ENCODE results near the gene SLC25A43. TPM values are rescaled to one million over a fixed set of nuclear protein-coding genes. Genes with fewer than 3 reads are reported as not detected.

Gene SLC25A43
- total RNA-seq, 3 donors from 2014 or later, result 3.9 to 6.3 (median 4.7) TPM

- DNase-seq (no peak), ATAC-seq (no peak)
- no peaks in the 10 kb centered on the region for H3K36me3 Mint-ChIP-seq (ENCODE audit: insufficient read depth)
- H3K4me1 Mint-ChIP-seq (ENCODE audit: low read depth), result no peaks in the 10 kb centered on the region
- H3K27me3 Mint-ChIP-seq (ENCODE audit: low read depth), result no peaks in the 10 kb centered on the region
- H3K4me3 Mint-ChIP-seq, result no peak overlapping the region
- no peaks in the 10 kb centered on the region for H3K9me3 Mint-ChIP-seq
These were observed 9.2 kb upstream of the SLC25A43 start for GRCh38 chrX:119389871-119390501.

GRCh38 chrX:119391279-119391678 lies 7.9 kb upstream of the SLC25A43 start:
- DNase-seq (no peak), ATAC-seq (no peak)
- Mint-ChIP-seq H3K27me3 (ENCODE audit: low read depth) (no peaks in the 10 kb centered on the region), H3K4me1 (ENCODE audit: low read depth) (no peaks in the 10 kb centered on the region), H3K9me3 (no peaks in the 10 kb centered on the region), H3K4me3 (no peak overlapping the region), H3K36me3 (ENCODE audit: insufficient read depth) (no peaks in the 10 kb centered on the region)

GRCh38 chrX:119393144-119393543 lies 6.0 kb upstream of the SLC25A43 start:
- Mint-ChIP-seq H3K4me1 (ENCODE audit: low read depth) (peaks cover 2% of the 10 kb centered on the region), H3K27me3 (ENCODE audit: low read depth) (no peaks in the 10 kb centered on the region), H3K4me3 (no peak overlapping the region), H3K9me3 (no peaks in the 10 kb centered on the region), H3K36me3 (ENCODE audit: insufficient read depth) (no peaks in the 10 kb centered on the region)
- DNase-seq (no peak), ATAC-seq (no peak)

- ATAC-seq (no peak), DNase-seq (no peak)
- Mint-ChIP-seq H3K4me1 (ENCODE audit: low read depth) (peaks cover 23% of the 10 kb centered on the region), H3K9me3 (no peaks in the 10 kb centered on the region), H3K36me3 (ENCODE audit: insufficient read depth) (no peaks in the 10 kb centered on the region), H3K4me3 (peak overlapping the region; percentile 81), H3K27me3 (ENCODE audit: low read depth) (no peaks in the 10 kb centered on the region)
These were observed 556 bp upstream of the SLC25A43 start for GRCh38 chrX:119398587-119398973.

GRCh38 chrX:119399772-119400101 lies 601 bp downstream of the SLC25A43 start:
- no peaks in the 10 kb centered on the region for H3K36me3 Mint-ChIP-seq (ENCODE audit: insufficient read depth)
- no peaks in the 10 kb centered on the region for H3K27me3 Mint-ChIP-seq (ENCODE audit: low read depth)
- ATAC-seq (no peak), DNase-seq (no peak)
- H3K9me3 Mint-ChIP-seq, result no peaks in the 10 kb centered on the region
- H3K4me3 Mint-ChIP-seq, result peak overlapping the region; percentile 69
- peaks cover 23% of the 10 kb centered on the region for H3K4me1 Mint-ChIP-seq (ENCODE audit: low read depth)

- Mint-ChIP-seq H3K4me3 (no peak overlapping the region), H3K4me1 (ENCODE audit: low read depth) (peaks cover 23% of the 10 kb centered on the region), H3K27me3 (ENCODE audit: low read depth) (no peaks in the 10 kb centered on the region), H3K36me3 (ENCODE audit: insufficient read depth) (no peaks in the 10 kb centered on the region), H3K9me3 (no peaks in the 10 kb centered on the region)
- ATAC-seq (no peak), DNase-seq (no peak)
These were observed 2.4 kb downstream of the SLC25A43 start for GRCh38 chrX:119401569-119401968.

- no peaks in the 10 kb centered on the region for H3K9me3 Mint-ChIP-seq
- ATAC-seq, result no peak
- H3K4me3 Mint-ChIP-seq, result no peak overlapping the region
- peaks cover 23% of the 10 kb centered on the region for H3K4me1 Mint-ChIP-seq (ENCODE audit: low read depth)
- H3K27me3 Mint-ChIP-seq (ENCODE audit: low read depth), result no peaks in the 10 kb centered on the region
- H3K36me3 Mint-ChIP-seq (ENCODE audit: insufficient read depth), result peaks cover under 1% of the 10 kb centered on the region
- no peak for DNase-seq
These were observed 3.5 kb downstream of the SLC25A43 start for GRCh38 chrX:119402588-119402987.

GRCh38 chrX:119406776-119407175 lies 7.6 kb downstream of the SLC25A43 start:
- H3K4me1 Mint-ChIP-seq (ENCODE audit: low read depth), result no peaks in the 10 kb centered on the region

GRCh38 chrX:119407681-119408080 lies 8.5 kb downstream of the SLC25A43 start:
- no peaks in the 10 kb centered on the region for H3K27me3 Mint-ChIP-seq (ENCODE audit: low read depth)
- H3K4me3 Mint-ChIP-seq, result no peak overlapping the region
- H3K36me3 Mint-ChIP-seq (ENCODE audit: insufficient read depth), result peaks cover 8% of the 10 kb centered on the region
- no peaks in the 10 kb centered on the region for H3K9me3 Mint-ChIP-seq
- DNase-seq, result no peak
- no peak for ATAC-seq
- H3K4me1 Mint-ChIP-seq (ENCODE audit: low read depth), result no peaks in the 10 kb centered on the region

More at GRCh38 chrX:119406776-119407175, 7.6 kb downstream of the SLC25A43 start:
- no peak for ATAC-seq
- H3K36me3 Mint-ChIP-seq (ENCODE audit: insufficient read depth), result peaks cover 6% of the 10 kb centered on the region
- DNase-seq, result no peak
- no peak overlapping the region for H3K4me3 Mint-ChIP-seq
- no peaks in the 10 kb centered on the region for H3K9me3 Mint-ChIP-seq
- H3K27me3 Mint-ChIP-seq (ENCODE audit: low read depth), result no peaks in the 10 kb centered on the region

- Mint-ChIP-seq H3K36me3 (ENCODE audit: insufficient read depth) (peaks cover 8% of the 10 kb centered on the region), H3K4me1 (ENCODE audit: low read depth) (no peaks in the 10 kb centered on the region), H3K9me3 (no peaks in the 10 kb centered on the region), H3K4me3 (no peak overlapping the region), H3K27me3 (ENCODE audit: low read depth) (no peaks in the 10 kb centered on the region)
- no peak for DNase-seq
- ATAC-seq, result no peak
These were observed 11.1 kb downstream of the SLC25A43 start for GRCh38 chrX:119410027-119410819.

GRCh38 chrX:119410854-119411253 lies 11.7 kb downstream of the SLC25A43 start:
- Mint-ChIP-seq H3K27me3 (ENCODE audit: low read depth) (no peaks in the 10 kb centered on the region), H3K9me3 (no peaks in the 10 kb centered on the region)
- no peak for DNase-seq

GRCh38 chrX:119411959-119412358 lies 12.8 kb downstream of the SLC25A43 start:
- DNase-seq (no peak), ATAC-seq (no peak)
- Mint-ChIP-seq H3K36me3 (ENCODE audit: insufficient read depth) (peaks cover 8% of the 10 kb centered on the region), H3K27me3 (ENCODE audit: low read depth) (no peaks in the 10 kb centered on the region), H3K4me3 (no peak overlapping the region), H3K9me3 (no peaks in the 10 kb centered on the region), H3K4me1 (ENCODE audit: low read depth) (no peaks in the 10 kb centered on the region)

More at GRCh38 chrX:119410854-119411253, 11.7 kb downstream of the SLC25A43 start:
- Mint-ChIP-seq H3K4me1 (ENCODE audit: low read depth) (no peaks in the 10 kb centered on the region), H3K36me3 (ENCODE audit: insufficient read depth) (peaks cover 8% of the 10 kb centered on the region), H3K4me3 (no peak overlapping the region)
- ATAC-seq, result no peak

- ATAC-seq, result no peak
- peaks cover 2% of the 10 kb centered on the region for H3K36me3 Mint-ChIP-seq (ENCODE audit: insufficient read depth)
- DNase-seq, result no peak
- H3K9me3 Mint-ChIP-seq, result no peaks in the 10 kb centered on the region
- no peaks in the 10 kb centered on the region for H3K27me3 Mint-ChIP-seq (ENCODE audit: low read depth)
- no peaks in the 10 kb centered on the region for H3K4me1 Mint-ChIP-seq (ENCODE audit: low read depth)
- no peak overlapping the region for H3K4me3 Mint-ChIP-seq
These were observed 18.2 kb downstream of the SLC25A43 start for GRCh38 chrX:119417376-119417775.

- ATAC-seq (no peak), DNase-seq (no peak)
- H3K4me3 Mint-ChIP-seq, result no peak overlapping the region
- no peaks in the 10 kb centered on the region for H3K4me1 Mint-ChIP-seq (ENCODE audit: low read depth)
- no peaks in the 10 kb centered on the region for H3K27me3 Mint-ChIP-seq (ENCODE audit: low read depth)
- H3K36me3 Mint-ChIP-seq (ENCODE audit: insufficient read depth), result peaks cover 4% of the 10 kb centered on the region
- H3K9me3 Mint-ChIP-seq, result no peaks in the 10 kb centered on the region
These were observed 18.7 kb downstream of the SLC25A43 start for GRCh38 chrX:119417842-119418241.

- no peaks in the 10 kb centered on the region for H3K4me1 Mint-ChIP-seq (ENCODE audit: low read depth)
- H3K9me3 Mint-ChIP-seq, result no peaks in the 10 kb centered on the region
- DNase-seq, result no peak
- no peak for ATAC-seq
- H3K27me3 Mint-ChIP-seq (ENCODE audit: low read depth), result no peaks in the 10 kb centered on the region
- peaks cover 4% of the 10 kb centered on the region for H3K36me3 Mint-ChIP-seq (ENCODE audit: insufficient read depth)
- no peak overlapping the region for H3K4me3 Mint-ChIP-seq
These were observed 20.0 kb downstream of the SLC25A43 start for GRCh38 chrX:119419146-119419545.
